ENCODE results near the gene EFNA5. TPM values are rescaled to one million over a fixed set of nuclear protein-coding genes. Genes with fewer than 3 reads are reported as not detected.

The EFNA5 gene
- total RNA-seq, 1 experiment from 2014 or later: 0.22 TPM

DNA sequence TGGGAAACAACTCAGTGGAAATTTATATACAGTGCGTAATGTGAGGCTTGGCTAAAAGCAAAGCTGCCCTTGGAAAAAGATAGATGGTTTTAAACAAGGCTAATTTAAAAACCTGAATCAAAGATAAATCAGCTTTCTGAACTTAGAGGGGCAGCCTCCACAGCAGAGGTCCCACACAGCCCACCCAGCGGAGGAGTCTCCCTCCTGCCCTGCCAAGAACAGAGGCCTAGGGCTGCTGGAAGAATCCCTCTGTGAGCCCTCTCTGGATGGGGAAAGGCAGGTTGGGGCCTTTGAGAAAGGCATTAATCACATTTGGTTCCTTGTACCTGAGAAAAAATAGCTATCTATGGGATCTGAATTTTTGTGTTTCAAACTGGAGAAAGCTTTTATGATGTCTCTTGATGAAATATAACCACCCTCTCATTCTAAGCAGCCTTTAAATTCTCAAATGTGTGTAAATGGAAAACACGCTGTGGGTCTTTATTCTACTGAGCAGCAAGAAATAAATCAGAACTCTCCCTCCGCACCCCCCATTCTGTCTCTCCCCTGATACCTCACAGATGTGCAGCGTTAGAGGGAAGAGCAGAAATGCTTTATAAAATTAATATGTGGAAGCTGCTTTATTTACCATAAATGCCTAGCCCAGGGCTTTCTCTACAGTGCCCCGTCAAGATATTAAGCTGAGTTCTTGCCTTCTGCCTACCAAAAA, 329.2 kb downstream of the EFNA5 start:
- H3K4me2 ChIP-seq (ENCODE audit: low read length): no peak overlapping the region
- H3K36me3 ChIP-seq (ENCODE audit: control insufficient read depth in 1 of 2, insufficient read depth in 2 of 2, low read length in 2 of 2): no peaks in the 10 kb centered on the region
- peaks cover 0 to 11% of the 10 kb centered on the region in 2 experiments; a peak in 2 of 4 replicates for H3K4me1 ChIP-seq (ENCODE audit: control insufficient read depth in 1 of 2, insufficient read depth in 2 of 2, low read length in 2 of 2)
- ATAC-seq (no peak), DNase-seq (ENCODE audit: low read depth, low spot score) (no peak)
- intact Hi-C loops (cut with micrococcal nuclease): no loop called here
- BruUV-seq (replicated peaks): no TSS peak
- CTCF ChIA-PET: no interaction called here
- POLR2A ChIA-PET: no interaction called here
- no peaks in the 10 kb centered on the region for H3K79me2 ChIP-seq (ENCODE audit: insufficient read depth, low read length)
- no peak overlapping the region for H2AFZ ChIP-seq (ENCODE audit: low read depth, low read length, poor library complexity, severe bottlenecking)
- no peak overlapping the region for H3K27ac ChIP-seq (ENCODE audit: low read depth, low read length)
- H3K4me3 ChIP-seq (replicated peaks in 1 of 2; ENCODE audit: low read depth in 1 of 2, low read length in 2 of 2): no peak overlapping the region
- RAD21 ChIA-PET (ENCODE audit: low non-redundant PET in 1 of 2, low total read pairs in 2 of 2, uncharacterized antibody in 2 of 2, unreplicated experiment in 2 of 2): no interaction called here
- no peak overlapping the region for H3K9ac ChIP-seq (ENCODE audit: low read length)
- no peak for TF ChIP-seq SP1 (IDR thresholded peaks at IDR 0.05; ENCODE audit: low read depth)
- TF ChIP-seq FOSL1 (IDR thresholded peaks at IDR 0.05; ENCODE audit: low read depth): no peak
- TF ChIP-seq, protein P1, sequence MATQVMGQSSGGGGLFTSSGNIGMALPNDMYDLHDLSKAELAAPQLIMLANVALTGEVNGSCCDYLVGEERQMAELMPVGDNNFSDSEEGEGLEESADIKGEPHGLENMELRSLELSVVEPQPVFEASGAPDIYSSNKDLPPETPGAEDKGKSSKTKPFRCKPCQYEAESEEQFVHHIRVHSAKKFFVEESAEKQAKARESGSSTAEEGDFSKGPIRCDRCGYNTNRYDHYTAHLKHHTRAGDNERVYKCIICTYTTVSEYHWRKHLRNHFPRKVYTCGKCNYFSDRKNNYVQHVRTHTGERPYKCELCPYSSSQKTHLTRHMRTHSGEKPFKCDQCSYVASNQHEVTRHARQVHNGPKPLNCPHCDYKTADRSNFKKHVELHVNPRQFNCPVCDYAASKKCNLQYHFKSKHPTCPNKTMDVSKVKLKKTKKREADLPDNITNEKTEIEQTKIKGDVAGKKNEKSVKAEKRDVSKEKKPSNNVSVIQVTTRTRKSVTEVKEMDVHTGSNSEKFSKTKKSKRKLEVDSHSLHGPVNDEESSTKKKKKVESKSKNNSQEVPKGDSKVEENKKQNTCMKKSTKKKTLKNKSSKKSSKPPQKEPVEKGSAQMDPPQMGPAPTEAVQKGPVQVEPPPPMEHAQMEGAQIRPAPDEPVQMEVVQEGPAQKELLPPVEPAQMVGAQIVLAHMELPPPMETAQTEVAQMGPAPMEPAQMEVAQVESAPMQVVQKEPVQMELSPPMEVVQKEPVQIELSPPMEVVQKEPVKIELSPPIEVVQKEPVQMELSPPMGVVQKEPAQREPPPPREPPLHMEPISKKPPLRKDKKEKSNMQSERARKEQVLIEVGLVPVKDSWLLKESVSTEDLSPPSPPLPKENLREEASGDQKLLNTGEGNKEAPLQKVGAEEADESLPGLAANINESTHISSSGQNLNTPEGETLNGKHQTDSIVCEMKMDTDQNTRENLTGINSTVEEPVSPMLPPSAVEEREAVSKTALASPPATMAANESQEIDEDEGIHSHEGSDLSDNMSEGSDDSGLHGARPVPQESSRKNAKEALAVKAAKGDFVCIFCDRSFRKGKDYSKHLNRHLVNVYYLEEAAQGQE (IDR thresholded peaks at IDR 0.05; ENCODE audit: low read depth): no peak
- TF ChIP-seq, protein P2, sequence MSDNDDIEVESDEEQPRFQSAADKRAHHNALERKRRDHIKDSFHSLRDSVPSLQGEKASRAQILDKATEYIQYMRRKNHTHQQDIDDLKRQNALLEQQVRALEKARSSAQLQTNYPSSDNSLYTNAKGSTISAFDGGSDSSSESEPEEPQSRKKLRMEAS (IDR thresholded peaks at IDR 0.05): no peak
- TF ChIP-seq EZH2phosphoT487 (IDR thresholded peaks at IDR 0.05; ENCODE audit: borderline replicate concordance): no peak
- TF ChIP-seq RAD21 (IDR thresholded peaks at IDR 0.05; ENCODE audit: low read depth): no peak
- TF ChIP-seq YY1 (IDR thresholded peaks at IDR 0.05; ENCODE audit: extremely low read depth, insufficient replicate concordance, low read depth, low read length): no peak
- no peak for TF ChIP-seq ZFX (IDR thresholded peaks at IDR 0.05)
- no peak for TF ChIP-seq EGR1 (IDR thresholded peaks at IDR 0.05; ENCODE audit: low read depth)
- TF ChIP-seq ELF1 (IDR thresholded peaks at IDR 0.05; ENCODE audit: borderline replicate concordance, low read depth): no peak
- TF ChIP-seq SIN3A (IDR thresholded peaks at IDR 0.05; ENCODE audit: low read depth): no peak
- no peak for TF ChIP-seq CBX3 (IDR thresholded peaks at IDR 0.05; ENCODE audit: low read depth)
- TF ChIP-seq, protein P3, sequence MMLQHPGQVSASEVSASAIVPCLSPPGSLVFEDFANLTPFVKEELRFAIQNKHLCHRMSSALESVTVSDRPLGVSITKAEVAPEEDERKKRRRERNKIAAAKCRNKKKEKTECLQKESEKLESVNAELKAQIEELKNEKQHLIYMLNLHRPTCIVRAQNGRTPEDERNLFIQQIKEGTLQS (IDR thresholded peaks at IDR 0.05): no peak
- TF ChIP-seq, protein P4, sequence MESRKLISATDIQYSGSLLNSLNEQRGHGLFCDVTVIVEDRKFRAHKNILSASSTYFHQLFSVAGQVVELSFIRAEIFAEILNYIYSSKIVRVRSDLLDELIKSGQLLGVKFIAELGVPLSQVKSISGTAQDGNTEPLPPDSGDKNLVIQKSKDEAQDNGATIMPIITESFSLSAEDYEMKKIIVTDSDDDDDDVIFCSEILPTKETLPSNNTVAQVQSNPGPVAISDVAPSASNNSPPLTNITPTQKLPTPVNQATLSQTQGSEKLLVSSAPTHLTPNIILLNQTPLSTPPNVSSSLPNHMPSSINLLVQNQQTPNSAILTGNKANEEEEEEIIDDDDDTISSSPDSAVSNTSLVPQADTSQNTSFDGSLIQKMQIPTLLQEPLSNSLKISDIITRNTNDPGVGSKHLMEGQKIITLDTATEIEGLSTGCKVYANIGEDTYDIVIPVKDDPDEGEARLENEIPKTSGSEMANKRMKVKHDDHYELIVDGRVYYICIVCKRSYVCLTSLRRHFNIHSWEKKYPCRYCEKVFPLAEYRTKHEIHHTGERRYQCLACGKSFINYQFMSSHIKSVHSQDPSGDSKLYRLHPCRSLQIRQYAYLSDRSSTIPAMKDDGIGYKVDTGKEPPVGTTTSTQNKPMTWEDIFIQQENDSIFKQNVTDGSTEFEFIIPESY (IDR thresholded peaks at IDR 0.05; ENCODE audit: extremely low read depth, insufficient replicate concordance, low read length): no peak
- no peak for TF ChIP-seq CEBPB (IDR thresholded peaks at IDR 0.05; ENCODE audit: low read depth)
- TF ChIP-seq, protein P5, sequence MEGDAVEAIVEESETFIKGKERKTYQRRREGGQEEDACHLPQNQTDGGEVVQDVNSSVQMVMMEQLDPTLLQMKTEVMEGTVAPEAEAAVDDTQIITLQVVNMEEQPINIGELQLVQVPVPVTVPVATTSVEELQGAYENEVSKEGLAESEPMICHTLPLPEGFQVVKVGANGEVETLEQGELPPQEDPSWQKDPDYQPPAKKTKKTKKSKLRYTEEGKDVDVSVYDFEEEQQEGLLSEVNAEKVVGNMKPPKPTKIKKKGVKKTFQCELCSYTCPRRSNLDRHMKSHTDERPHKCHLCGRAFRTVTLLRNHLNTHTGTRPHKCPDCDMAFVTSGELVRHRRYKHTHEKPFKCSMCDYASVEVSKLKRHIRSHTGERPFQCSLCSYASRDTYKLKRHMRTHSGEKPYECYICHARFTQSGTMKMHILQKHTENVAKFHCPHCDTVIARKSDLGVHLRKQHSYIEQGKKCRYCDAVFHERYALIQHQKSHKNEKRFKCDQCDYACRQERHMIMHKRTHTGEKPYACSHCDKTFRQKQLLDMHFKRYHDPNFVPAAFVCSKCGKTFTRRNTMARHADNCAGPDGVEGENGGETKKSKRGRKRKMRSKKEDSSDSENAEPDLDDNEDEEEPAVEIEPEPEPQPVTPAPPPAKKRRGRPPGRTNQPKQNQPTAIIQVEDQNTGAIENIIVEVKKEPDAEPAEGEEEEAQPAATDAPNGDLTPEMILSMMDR (IDR thresholded peaks at IDR 0.05 in 2 of 3, conservative IDR thresholded peaks at IDR 0.05 in 1 of 3; ENCODE audit: borderline replicate concordance in 1 of 3, insufficient read depth in 1 of 3, low read depth in 2 of 3, low read length in 2 of 3): no peak
- TF ChIP-seq EZH2 (IDR thresholded peaks at IDR 0.05): no peak
- H4K20me1 ChIP-seq (ENCODE audit: insufficient read depth): no peaks in the 10 kb centered on the region
- peaks cover 0 to 6% of the 10 kb centered on the region in 2 experiments; a peak in 2 of 4 replicates for H3K9me3 ChIP-seq (ENCODE audit: control insufficient read depth in 1 of 2, insufficient read depth in 1 of 2, low read depth in 1 of 2, low read length in 2 of 2)
- H3K9me2 ChIP-seq (ENCODE audit: insufficient read depth): no peaks in the 10 kb centered on the region
- no peaks in the 10 kb centered on the region for H3K27me3 ChIP-seq (ENCODE audit: insufficient read depth, low read length)
